AG10803 (cell line): Measurements from ENCODE around the gene KIF12.
A peak's percentile ranks its signal among the peaks of the same experiment; 100 is the strongest.
"Not testable (repeated sequence)": the region's sequence is repeated elsewhere in the genome, so short reads cannot be mapped to it uniquely, and the experiment has no call there.

ENCODE experiments used
- DNase-seq: peaks from one replicate; pipeline ENCODE4 v3.0.0; 2010; ENCODE audit warnings: low read depth
- H3K4me3 ChIP-seq: 2 replicates; pipeline ENCODE4 v1.5.1; 2011; ENCODE audit warnings: mild to moderate bottlenecking, low read length, control low read depth
- TF ChIP-seq, protein P1 (sequence below): conservative IDR thresholded peaks from 2 replicates; pipeline ENCODE4 v1.5.1; 2011; ENCODE audit warnings: mild to moderate bottlenecking, low read length, control low read depth, inconsistent platforms

KIF12 gene

DNA sequence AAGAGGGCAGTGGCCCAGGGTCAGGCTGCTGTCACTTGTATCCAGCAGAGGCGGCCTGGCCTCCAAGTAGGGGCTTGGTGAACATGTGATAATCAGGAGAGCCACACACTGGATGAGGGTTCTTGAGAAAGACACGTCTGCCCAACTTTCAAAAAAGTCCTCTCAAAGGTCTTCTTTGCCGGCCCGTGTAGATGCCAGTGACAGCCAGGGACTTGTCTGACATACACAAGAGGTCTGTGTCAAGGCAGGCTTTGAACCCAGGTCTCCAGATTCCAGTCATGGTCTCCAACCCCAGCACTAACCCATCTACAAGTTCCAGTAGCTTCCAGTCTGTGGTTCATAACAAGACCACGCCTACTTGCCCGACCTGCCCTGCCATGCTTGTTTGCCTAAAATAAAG, 13.1 kb downstream of the KIF12 start:
- H3K4me3 ChIP-seq: no peak overlapping the region
- TF ChIP-seq, protein P1, sequence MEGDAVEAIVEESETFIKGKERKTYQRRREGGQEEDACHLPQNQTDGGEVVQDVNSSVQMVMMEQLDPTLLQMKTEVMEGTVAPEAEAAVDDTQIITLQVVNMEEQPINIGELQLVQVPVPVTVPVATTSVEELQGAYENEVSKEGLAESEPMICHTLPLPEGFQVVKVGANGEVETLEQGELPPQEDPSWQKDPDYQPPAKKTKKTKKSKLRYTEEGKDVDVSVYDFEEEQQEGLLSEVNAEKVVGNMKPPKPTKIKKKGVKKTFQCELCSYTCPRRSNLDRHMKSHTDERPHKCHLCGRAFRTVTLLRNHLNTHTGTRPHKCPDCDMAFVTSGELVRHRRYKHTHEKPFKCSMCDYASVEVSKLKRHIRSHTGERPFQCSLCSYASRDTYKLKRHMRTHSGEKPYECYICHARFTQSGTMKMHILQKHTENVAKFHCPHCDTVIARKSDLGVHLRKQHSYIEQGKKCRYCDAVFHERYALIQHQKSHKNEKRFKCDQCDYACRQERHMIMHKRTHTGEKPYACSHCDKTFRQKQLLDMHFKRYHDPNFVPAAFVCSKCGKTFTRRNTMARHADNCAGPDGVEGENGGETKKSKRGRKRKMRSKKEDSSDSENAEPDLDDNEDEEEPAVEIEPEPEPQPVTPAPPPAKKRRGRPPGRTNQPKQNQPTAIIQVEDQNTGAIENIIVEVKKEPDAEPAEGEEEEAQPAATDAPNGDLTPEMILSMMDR: no peak
- no peak for DNase-seq

GRCh38 chr9:114085387-114085789, 13.7 kb downstream of the KIF12 start:
- no peak for DNase-seq
- H3K4me3 ChIP-seq: no peak overlapping the region
- TF ChIP-seq, protein P1: no peak

DNA sequence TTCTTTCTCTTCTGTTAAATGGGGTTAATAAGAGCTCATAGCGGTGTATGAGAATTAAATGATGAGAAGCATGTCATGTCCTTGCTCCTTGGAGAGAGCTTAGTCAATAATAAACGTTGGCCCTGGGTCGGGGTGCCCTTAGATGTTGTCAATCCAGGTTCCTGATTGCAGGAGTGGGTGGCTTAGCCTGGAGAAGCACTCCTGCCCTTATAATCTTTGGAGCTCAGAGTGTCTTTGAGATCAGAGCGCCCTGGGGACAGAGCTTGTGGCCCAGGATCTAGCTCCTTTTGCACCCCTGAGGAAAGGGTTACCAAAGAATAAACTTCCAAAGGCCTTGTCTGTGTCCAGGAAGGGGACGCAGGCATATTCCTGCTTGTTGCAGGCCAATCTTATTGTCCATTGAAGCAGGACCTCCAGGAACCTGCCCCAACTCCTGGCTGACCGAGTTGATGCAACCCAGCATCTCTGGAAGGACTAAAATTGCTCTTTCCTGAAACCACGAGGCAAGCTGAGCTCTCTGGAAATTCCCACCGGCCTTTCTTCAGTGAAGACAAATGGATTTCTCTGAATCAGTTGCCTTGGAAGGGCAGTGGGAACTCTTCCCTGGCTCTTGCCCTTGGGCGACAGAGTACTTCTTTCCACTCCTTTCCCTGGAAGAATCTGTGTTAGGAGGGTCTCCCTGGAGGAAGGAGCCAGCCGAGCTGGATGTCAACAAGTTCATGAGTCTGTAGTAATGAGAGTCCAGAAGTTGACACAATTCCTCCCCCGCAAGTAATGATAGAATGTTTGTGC, 14.6 kb downstream of the KIF12 start:
- H3K4me3 ChIP-seq: no peak overlapping the region
- DNase-seq: no peak
- TF ChIP-seq, protein P1: no peak

DNA sequence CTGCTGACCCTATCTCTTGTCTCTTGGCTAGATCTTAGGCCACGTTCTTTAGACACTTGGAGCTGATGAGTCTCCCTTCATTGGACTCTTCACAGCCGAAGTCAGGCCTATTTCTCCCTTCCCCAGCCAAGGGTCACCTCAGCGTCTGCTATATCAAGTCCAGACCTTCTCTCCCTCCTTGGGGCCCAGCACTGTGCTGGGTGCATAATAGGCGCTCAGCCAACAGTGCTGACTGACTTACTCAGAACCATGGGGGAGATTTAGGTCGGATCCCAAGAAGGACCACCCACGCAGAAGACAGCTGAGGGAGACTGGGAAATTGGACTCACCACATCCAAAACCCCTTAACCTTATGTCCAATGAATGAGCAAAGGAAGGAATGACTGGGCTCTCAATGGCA, 15.4 kb downstream of the KIF12 start:
- H3K4me3 ChIP-seq: no peak overlapping the region
- DNase-seq: no peak
- TF ChIP-seq, protein P1: no peak

- not testable (repeated sequence) for H3K4me3 ChIP-seq, DNase-seq
Measured at GRCh38 chr9:114082763-114083412, 16.2 kb downstream of the KIF12 start.

DNA sequence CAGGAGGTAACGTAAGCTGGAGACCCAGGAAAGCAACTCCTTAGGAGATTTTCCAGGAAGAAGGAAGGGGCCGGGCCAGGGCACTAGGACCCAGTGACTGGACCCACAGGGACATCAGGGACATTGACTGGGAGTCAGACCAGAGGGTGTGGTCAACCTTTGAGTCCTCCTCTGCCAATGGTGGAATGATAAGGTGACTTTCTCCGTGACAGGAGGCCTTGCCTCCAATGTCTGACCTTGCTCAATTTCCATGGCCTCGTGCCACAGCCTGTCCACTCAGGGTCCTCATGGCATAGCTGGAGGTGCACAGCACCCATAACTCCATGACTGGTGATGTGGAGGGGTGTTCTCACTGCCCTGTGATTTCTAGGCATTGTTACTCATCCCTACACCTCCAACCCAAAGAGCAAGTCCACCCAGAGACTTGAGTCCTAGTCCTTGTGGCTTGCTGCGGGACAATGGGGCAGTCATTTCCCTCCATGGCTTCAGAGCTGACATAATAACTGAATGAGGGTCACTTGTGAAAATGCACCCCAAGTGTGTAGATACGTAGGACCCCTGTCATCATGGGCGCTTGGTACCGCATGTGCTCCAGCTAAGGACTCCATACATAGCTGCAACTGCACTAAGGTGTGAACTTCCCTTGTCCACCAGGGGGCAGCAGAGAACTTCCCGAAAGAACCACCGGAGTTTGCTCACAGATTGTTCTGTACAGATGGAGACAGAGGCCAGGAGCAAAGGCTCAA, 16.9 kb downstream of the KIF12 start:
- peak; percentile 82 for DNase-seq
- TF ChIP-seq, protein P1: peak; percentile 97
- H3K4me3 ChIP-seq: no peak overlapping the region

- H3K4me3 ChIP-seq: no peak overlapping the region
- TF ChIP-seq, protein P1: no peak
- no peak for DNase-seq
Measured at GRCh38 chr9:114081441-114082016, 17.6 kb downstream of the KIF12 start.
